ENCODE measurements around the gene VPS37C.

VPS37C gene

GRCh38 chr11:61152816-61153592 lies 8.2 kb downstream of the VPS37C start:
- no peak for TF ChIP-seq CTCF (IDR thresholded peaks at IDR 0.05)
- peaks cover 9% of the 10 kb centered on the region for H3K27me3 Mint-ChIP-seq (ENCODE audit: low read depth, poor library complexity)
- peaks cover 48% of the 10 kb centered on the region for H3K36me3 Mint-ChIP-seq (ENCODE audit: low read depth)
- H3K4me1 Mint-ChIP-seq, result peaks cover 60% of the 10 kb centered on the region
- no peak overlapping the region for H3K4me3 Mint-ChIP-seq
- peaks cover 35% of the 10 kb centered on the region for H3K9me3 Mint-ChIP-seq
- H3K27ac Mint-ChIP-seq, result peak overlapping the region; percentile 88
- DNase-seq, result no peak

GRCh38 chr11:61151545-61152252 lies 9.5 kb downstream of the VPS37C start:
- Mint-ChIP-seq H3K4me3 (peak overlapping the region; percentile 50), H3K9me3 (peaks cover 32% of the 10 kb centered on the region), H3K36me3 (ENCODE audit: low read depth) (peaks cover 35% of the 10 kb centered on the region), H3K4me1 (peaks cover 71% of the 10 kb centered on the region), H3K27me3 (ENCODE audit: low read depth, poor library complexity) (peaks cover 7% of the 10 kb centered on the region), H3K27ac (peak overlapping the region; percentile 97)
- DNase-seq, result no peak
- TF ChIP-seq CTCF (IDR thresholded peaks at IDR 0.05), result no peak

GRCh38 chr11:61150706-61151544 lies 10.3 kb downstream of the VPS37C start:
- no peak for TF ChIP-seq CTCF (IDR thresholded peaks at IDR 0.05)
- peak overlapping the region; percentile 69 for H3K4me3 Mint-ChIP-seq

GRCh38 chr11:61149624-61150615 lies 11.3 kb downstream of the VPS37C start:
- no peak for TF ChIP-seq CTCF (IDR thresholded peaks at IDR 0.05)
- DNase-seq, result peak; percentile 15
- H3K4me3 Mint-ChIP-seq, result peak overlapping the region; percentile 57
- peaks cover 6% of the 10 kb centered on the region for H3K27me3 Mint-ChIP-seq (ENCODE audit: low read depth, poor library complexity)
- H3K4me1 Mint-ChIP-seq, result peaks cover 82% of the 10 kb centered on the region
- peaks cover 23% of the 10 kb centered on the region for H3K36me3 Mint-ChIP-seq (ENCODE audit: low read depth)
- H3K27ac Mint-ChIP-seq, result peak overlapping the region; percentile 97
- peaks cover 14% of the 10 kb centered on the region for H3K9me3 Mint-ChIP-seq

More at GRCh38 chr11:61150706-61151544, 10.3 kb downstream of the VPS37C start:
- Mint-ChIP-seq H3K9me3 (peaks cover 25% of the 10 kb centered on the region), H3K4me1 (peaks cover 79% of the 10 kb centered on the region), H3K27ac (peak overlapping the region; percentile 97), H3K36me3 (ENCODE audit: low read depth) (peaks cover 27% of the 10 kb centered on the region), H3K27me3 (ENCODE audit: low read depth, poor library complexity) (peaks cover 6% of the 10 kb centered on the region)
- peak; percentile 18 for DNase-seq

Measured in nephron progenitor cell (in vitro differentiated cells).